HG03159 (cell line): ENCODE measurements around the gene PTPN1.

Experiments used
- ATAC-seq: cut with Tn5 transposase; IDR thresholded peaks from one replicate; pipeline ENCODE4 v1.9.1; 2021; ENCODE audit warnings: mild to moderate bottlenecking, moderate library complexity; ENCODE audit not compliant: unreplicated experiment

Gene PTPN1

DNA sequence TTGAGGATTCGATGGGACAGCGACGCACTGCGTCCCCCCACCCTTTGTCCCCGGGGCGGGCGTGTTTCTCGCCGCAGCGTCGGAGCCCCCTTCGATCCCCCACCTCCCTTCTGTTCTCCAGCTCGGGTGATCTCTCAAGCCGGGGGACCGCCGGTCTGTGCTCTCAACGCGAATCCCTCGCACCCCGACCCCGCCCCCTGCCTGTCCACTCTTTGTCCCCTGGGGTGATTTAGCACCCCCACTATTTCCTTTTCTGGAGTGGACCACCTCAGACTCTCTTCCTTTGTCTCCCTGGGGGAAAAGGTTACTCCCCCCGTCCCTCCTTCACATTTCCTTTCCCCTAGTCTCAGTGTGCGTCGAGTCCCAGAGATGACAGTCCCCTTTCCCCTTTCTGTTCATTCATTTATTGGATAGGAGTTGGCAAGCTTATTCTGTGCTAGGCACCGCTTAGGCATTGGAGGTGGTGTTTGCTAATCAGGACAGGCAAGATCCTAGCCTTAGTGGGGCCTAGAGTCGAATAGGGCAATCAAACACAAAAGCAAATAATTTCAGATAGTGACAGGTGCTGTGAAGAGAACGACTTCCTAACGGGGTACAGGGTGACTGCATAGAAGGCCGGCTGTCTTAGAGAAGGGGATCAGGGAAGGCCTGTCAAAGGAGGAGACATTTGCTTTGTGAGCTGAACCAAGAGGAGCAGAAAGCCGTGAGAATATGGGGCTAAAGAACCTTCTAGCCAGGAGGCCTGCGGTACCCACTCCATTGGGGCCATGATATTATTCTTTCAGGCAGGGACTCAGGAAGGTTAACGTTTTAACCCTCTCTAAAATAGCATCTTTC lies 741 bp downstream of the PTPN1 start:
- no peak for ATAC-seq

DNA sequence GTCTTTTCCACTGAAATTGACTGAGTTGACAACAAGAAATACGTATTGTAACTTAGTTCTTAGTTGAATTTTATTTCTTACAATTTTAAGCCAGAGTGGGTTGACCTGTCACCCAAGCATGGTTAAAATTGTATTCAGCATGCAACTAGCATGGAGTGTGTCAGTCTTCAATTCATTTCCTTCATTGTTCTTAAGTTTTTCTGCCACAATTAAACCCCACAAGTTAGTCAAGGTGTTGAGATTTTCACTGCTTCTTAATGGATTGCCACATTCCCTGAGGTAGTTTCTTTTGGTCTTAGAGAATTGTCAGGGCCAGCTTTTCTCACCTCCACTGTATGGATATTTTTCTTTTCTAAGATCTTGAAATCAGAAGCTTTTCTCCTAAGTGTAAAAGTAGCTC lies 2.1 kb downstream of the PTPN1 start:
- ATAC-seq: no peak

DNA sequence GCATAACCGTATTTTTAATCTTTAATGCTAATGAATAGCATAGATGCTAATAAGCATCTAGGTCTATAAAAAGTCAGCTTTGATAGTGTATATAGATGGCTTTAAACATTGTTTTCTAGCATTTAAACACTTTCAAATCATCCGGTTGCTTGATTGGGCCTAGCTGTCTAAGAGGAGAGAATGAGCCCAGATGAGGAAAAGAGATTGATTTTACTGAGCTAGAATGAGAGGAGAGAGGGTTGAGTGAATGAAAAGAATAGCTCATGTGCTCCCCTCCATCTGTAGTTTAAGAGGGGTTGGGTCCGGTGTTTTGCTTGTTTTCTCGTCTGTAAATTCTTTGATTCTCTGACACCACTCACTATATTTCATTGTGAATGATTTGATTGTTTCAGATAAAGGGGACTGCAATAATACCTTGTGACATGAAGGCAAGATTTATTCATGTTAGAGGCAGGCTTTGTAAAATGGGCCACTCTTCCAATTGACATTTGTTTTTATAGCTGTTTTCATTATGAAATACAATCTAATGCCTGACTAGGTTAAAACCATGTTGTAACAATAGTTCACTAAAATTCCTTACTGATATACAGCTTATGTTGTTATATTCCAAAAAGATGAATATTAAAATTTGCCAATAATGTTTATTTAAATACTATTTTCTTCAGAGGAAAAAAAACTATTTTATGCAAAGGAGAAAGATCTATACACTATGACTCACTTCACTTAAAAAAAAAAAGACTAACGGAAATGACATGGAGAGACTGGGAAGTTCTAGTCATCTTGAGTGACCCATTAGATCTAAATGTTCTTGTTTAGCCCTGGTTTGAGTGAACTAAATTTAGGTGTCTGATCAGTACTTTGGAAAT lies 3.2 kb downstream of the PTPN1 start:
- ATAC-seq: no peak

DNA sequence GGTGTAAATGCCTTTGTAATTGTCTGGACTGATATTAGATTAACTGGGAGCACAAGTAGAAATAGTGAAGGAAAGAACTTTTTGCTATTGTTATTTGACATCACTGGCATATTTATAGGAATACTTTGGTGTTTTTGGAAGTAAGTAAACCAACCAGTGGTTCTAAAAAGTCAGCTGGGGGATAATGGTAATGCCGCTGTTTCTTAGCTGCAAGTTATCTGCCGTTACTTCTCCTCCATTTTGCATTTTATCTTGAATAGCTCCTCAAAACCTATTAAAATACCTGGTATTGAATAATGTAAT lies 3.8 kb downstream of the PTPN1 start:
- no peak for ATAC-seq

DNA sequence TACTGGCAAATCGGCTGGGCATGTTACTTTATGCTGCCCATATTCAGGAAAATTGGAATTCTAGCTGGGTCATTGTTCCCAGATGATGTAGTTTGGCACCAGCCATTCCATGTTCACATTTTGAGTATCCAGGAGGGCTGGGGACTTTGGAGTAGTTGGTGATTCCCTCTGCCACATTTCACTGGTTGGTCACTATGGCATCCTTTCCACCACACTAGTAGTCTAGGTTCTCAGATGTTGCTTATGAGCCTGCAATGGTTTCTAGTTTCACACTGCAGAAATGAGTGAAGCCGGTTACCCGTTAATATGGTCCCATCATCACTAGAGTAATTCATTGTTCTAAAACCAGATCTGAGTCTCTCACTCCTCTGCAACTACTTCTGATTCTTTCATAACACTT lies 4.6 kb downstream of the PTPN1 start:
- ATAC-seq: peak; percentile 22

DNA sequence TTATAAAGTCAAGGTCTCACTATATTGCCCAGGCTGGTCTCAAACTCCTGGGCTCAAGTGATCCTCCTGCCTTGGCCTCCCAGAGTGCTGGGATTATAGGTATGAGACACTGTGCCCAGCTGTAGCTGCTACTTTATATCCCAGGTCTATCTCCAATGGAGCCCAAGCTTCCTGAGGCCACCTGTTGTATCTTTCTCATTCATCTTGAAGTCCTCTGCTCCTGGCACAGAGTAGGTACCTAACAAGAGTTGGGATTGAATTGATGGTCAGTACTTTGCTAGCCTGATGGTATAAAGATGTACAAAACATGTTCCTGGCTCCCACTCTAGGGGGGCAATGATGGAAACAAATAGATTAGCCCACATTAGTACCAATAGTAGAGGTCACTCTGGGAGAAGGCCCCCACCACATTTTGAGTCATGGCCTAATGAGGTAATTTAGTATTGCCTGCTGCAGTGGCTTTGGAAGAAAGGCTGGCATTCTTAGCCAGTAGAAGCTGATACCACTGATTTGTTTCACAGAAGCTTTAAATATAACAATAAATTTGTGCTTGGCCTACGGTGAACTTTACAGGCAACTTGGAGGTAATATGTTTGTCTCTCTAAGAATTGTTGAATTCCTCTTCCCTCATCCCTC lies 5.4 kb downstream of the PTPN1 start:
- no peak for ATAC-seq

DNA sequence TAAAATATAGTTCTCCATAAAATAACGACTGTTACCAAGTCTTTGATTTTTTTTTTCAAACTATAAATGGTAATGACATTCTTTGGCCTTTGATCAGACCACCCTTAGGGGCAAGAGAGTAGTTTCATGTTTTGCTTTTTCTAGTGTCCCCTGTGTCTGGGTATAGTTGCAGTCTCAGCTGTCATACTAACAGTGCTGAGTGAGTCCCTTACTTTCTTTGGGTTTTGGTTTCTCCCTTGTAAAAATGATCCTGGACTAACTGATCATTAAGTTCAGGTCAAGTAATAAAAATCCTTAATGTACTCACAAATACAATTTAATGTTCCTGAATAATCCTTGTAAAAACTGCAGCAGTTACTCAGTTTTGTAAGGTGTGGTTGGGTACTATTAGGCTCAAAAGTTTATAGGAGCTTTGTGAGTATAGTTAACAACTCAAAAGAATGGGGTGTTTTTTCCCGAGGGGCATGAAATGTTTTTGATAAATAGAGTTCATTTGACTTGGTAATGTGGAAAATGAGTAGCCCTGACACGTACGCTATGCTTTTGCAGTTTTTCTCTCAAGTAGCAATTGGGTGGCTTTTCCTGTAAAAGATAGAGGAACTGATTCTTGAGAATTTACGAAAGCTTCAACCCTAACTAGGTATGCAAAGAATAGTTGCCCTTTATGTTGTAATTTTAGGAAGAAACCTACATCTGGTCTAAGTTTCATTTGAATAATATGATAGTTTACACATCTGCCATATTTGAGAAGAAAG lies 6.2 kb downstream of the PTPN1 start:
- ATAC-seq: peak; percentile 44

DNA sequence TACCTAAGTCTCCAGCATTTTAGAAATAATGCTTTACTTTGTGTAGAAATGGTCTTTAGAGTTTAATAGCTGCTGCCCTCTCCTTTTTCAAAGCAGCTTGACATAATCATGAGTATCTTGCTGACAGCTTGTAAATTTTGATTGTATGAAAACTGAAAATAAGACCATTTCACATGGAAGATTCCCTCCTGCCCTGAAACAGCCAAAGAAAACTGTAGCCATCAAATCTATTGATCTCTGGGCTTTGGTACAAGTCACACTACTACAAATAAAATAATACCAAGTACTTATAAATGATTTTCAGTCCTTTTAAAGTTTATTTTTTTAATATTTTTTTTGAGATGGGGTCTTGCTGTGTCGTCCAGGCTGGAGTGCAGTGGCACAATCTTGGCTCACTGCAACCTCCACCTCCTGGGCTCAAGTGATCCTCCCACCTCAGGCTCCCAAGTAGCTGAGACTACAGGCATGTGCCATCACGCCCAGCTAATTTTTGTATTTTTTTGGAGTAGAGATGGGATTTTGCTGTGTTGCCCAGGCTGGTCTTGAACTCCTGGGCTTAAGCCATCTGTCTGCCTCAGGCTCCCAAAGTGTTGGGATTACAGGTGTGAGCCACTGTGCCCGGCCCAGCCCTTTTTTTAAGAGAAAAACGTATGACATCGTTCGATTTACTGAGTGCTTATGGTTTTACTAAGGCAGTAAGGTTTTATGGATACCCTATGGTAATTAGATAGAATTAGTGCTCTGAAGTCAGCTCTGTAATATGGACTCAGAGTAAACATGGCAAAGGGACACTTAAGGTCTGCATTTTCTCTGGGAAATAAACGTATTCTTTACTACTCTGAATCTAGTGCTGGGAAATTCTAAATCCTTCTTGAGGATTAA lies 7.0 kb downstream of the PTPN1 start:
- no peak for ATAC-seq

DNA sequence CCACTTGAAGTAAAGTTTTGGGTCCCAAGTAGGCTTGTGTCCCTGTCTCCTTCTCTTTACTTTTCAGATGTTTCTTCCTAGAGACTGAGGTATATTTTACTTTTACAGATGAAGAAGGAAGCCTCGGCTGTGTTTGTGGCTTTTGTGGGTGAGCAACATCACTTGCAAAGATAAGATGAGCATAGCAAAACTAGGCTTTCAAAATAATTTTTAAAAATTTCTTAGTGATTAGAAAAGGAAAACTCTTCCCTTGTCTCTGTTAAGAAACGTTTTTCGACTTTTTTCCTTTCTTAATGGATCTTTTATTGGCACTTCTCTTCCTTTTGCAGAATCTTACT lies 7.6 kb downstream of the PTPN1 start:
- ATAC-seq: no peak

DNA sequence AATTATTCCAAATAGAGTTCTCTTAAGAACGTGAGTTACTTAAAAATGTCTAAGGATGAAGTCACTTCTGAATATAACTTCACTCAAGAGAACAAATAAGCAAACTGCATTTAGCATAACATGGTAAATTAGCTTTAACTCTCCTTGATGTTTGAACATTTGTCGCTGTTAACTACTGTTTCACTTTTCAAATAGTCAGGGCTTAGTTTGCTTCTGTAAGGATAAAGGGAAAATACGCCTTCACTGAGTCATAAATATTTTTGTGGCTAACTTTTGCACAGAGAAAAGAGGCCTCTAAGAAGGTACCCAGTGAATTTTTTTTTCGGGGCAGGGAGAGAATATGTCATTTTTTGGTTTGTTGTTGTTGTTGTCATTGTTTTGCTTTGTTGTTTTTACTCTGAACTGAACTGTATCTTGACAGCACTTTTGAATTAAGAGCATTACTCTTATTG lies 8.1 kb downstream of the PTPN1 start:
- ATAC-seq: no peak

DNA sequence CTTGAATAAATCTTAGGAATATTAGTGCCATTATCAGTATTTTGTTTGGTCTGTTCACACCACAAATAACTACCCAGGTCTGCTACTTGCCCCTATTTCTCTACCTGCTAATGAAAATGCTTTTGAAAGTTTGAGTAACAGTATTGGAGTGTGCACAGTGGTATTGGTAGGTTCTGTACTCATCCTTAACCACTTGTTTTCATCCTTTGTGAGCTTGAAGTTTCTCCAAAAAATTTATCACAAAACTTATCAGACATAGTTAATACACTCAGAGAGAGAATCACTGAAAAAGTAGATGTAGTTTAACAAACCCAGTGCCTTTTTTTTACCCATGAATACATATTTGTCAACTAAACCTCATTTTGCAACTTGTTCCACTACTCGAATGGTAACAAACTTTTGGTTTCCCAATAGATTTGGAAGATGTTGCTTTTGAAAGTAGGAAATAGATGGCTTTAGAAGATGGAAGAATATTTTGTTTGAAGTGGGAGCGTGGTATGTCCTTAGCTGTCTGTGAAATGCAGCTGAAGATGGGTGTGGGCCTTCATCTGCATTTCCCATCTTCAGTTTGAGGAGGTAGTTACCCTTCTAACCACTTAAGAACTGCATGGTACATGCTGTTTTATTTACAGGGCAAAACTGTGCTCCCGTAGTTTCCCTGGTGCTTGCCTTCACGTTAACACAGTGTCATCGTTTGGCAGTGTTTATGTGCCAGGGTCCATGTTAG lies 9.0 kb downstream of the PTPN1 start:
- no peak for ATAC-seq

DNA sequence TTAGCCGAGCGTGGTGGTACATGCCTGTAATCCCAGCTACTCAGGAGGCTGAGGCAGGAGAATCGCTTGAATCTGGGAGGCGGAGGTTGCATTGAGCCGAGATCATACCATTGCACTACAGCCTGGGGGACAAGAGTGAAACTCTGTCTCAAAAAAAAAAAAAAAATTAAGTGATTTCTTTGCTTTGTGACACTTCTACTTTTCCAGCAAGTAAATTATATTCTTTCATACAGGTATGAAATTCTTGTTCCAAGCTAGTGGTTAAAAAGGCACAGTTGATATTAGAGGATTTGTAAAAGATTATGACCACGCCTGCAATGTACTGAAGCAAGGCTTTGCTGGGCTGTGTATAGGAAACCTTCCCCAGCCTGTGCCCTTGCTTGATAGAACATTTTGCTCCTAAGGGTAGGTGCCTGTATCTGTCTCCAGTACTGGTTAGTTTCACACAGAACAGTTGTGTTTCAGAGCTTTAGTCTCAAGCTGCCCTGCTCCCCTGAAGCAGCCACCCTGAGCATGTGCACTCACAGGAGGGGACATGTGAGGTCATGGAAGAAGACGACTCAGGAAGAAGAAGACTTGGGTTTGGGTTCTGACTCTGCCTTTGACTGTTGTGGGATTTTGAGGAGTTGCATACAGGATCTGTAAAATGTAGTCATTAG lies 10.2 kb downstream of the PTPN1 start:
- ATAC-seq: no peak

DNA sequence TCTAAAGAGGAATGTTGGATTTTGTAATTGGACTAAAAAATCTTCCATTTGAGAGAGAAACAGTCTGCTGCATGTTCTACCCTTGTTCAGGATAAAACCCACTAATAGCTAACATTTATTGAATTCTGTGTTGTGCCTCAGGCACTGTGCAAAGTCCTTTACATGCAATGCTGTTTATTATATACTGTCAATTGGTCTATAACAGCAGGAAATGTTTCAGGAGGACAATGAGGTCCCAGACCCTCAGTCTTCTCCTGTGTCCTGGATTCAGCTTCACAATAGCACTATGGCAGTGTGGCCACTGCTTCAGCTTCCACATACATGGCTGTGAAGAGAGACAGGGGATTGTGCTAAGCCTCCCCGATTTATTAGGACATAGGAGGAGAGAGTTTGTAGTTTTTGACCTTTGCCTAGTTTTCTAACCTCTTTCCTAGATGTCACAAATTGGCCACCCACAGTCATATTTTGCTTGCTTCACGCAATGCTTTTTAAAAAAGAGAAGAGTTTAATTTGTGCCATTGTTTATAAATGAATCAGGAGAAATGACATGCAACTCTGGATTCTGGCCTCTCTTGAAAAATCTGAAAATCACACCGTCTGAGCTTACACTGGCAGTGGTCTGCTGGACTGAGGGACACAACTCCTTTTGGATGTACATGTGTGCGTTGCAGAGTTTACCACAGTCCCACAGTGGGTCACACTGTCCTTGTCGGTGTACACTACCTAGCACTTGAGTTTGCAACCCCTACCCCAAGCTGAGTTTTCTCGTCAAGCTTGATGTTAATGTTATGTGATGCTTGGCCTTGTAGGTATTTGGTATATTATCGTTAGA lies 11.3 kb downstream of the PTPN1 start:
- ATAC-seq: no peak

DNA sequence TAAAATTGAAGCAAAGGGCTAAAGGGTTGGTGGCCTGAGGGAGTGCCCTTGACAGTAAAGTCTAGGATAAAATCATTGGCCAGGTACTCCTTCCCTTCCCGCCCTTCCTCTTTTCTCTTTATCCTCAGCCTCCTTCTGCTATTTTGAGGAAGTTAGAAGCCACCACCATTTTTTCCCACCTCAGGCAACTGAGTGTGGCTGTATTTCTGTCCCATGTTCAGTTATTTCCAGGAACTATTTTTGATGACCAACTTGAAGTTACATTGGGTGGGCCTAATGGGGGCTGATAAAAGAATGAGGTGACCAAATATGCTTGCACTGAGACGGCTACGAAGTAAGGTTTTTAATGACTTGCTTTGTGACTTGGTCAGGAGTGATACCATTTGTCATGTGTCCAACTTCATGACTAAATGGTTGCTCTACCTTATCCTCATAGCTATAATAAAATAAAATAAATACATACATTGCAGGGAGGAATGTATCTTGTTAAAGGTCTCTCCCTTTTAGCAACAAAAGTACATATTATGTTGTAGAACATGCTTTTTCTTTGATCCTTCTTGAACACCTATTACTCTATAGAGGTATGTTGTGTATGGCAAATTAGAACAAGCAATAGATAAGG lies 12.0 kb downstream of the PTPN1 start:
- ATAC-seq: no peak

DNA sequence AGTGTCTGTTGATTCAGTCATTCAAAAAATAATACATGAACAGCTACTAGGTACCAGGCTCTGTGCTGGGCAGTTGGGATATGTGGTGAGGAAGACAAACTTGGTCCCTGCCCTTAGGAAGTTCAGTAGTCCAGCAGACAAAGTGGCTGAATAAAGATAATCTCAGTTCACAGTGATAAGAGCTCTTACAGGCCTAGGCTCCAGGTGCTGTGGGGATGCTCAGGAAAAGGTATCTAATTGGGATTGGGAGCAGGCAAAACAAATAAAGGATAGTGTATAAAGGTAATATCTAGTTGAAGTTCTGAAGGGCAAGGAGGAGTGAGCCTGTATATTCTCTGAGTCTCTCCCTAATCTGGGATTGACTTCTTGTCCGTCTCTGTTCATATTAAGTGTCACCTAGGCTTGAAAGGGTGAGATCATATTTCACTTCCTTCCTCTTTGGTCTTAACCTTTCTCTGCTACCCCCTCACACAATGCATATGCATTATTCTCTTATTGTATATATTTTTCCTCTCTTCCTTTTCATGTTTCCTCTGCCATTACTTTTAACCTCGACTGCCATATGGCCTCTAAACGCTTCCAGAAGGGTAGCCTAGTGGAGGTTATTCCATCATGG lies 13.5 kb downstream of the PTPN1 start:
- ATAC-seq: no peak

DNA sequence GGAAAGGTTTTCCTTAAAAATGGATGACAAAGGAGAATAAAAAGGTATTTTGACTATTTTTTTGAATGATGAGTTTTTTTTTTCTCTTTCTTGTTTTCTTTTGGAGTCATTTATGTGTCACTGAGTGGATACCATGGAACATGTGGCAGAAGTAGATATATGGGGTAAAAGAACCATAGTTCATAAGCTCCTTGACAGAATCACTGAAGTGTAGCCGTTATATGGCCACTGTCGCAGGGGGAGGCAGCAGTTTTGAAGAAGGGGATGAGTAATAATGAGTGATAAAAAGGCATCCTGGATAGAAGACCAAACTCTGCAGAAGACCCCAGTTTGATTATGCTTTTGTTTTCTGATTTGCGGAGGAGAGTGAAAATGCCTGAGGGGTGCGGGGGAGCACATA lies 15.5 kb downstream of the PTPN1 start:
- no peak for ATAC-seq

DNA sequence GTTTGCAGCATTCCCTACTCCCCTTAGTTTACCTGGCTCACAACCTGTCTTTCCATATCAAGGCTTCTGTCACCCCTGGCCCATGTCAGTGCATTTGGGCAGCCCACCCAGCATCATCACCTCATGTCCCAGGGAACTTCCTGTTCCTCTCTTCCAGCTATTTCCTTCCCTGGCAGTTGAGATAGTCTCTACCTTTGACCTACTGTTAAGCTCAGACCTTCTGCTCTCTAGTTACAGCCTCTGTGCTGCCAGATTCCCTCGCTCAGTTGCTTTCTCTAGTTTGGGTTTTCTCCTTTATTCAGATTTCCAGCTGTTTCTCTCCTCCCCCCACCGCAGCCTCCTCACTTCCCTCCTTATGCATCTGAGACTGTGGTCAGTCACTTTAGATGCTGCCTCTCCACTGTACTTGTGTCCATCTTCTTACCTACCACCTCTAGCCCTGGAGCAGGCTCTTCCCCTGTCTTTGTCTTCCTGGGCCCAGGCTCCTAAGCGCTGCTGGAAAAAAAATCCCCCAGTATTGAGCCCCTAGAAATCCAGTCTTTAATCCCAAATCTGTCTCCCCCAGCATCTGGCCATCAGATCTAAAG lies 16.3 kb downstream of the PTPN1 start:
- no peak for ATAC-seq
